H1 (cell line): ENCODE data around the gene ASB4. TPM values are rescaled to one million over a fixed set of nuclear protein-coding genes. Genes with fewer than 3 reads are reported as not detected.

Experiments
- polyA plus RNA-seq, 7 experiments: library from polyadenylated mRNA; depleted of rRNA in 3 of 7; stranded (reverse) in 5 of 7; unstranded in 2 of 7; fragments of >200 nt in 5 of 7; fragments of 200-250 nt in 2 of 7; gene quantifications; 1 replicate in 5 of 7; 2 replicates in 1 of 7; 4 replicates in 1 of 7; pipeline versions ENCODE4 v1.2.1 to v1.2.3, GENCODE V29; 2011 to 2013; ENCODE audit warnings: missing spikeins in 2 of 7, mixed read lengths in 2 of 7
- total RNA-seq: library from RNA; stranded (reverse); fragmentation: NEBNext Ultra II Directional; extraction: Animal tissue kit (Norgen Biotek cat#: 25700); gene quantifications from 2 replicates; pipeline ENCODE4 v1.2.1, GENCODE V29; 2021

ASB4 gene
- total and polyA plus RNA-seq, 2 of the 8 experiments (the other 6 are each of a cell fraction or from before 2014, with no cell fraction given): not detected

Other genes starting within 250 kb of the ASB4 start
- gene PON1, start 161.4 kb upstream of the ASB4 start, total RNA-seq: not detected in 2 replicates
- gene PON1, start 161.4 kb upstream of the ASB4 start, polyA plus RNA-seq (2011; rRNA removed): not detected in 2 replicates
- not detected in 2 replicates for gene PON3, start 89.6 kb upstream of the ASB4 start, total RNA-seq
- not detected in 2 replicates for gene PON3, start 89.6 kb upstream of the ASB4 start, polyA plus RNA-seq (2011; rRNA removed)
- 27.5 and 31.0 TPM in 2 replicates for gene PON2, start 50.9 kb upstream of the ASB4 start, total RNA-seq
- gene PON2, start 50.9 kb upstream of the ASB4 start, polyA plus RNA-seq (2011; rRNA removed): 12.7 and 20.6 TPM in 2 replicates
- 0.23 and 0.26 TPM in 2 replicates for gene PDK4, start 110.6 kb downstream of the ASB4 start, total RNA-seq
- gene PDK4, start 110.6 kb downstream of the ASB4 start, polyA plus RNA-seq (2011; rRNA removed): not detected in 2 replicates